NCI-H2081 treated with DMSO at 0.1 percent for 48 hours (cell line): Measurements from ENCODE around the gene MOB1B.
"Not testable (repeated sequence)": the region's sequence is repeated elsewhere in the genome, so short reads cannot be mapped to it uniquely, and the experiment has no call there.

ENCODE experiments used
- DNase-seq: peaks from one replicate; lab custom pipeline; 2025; lab: John Stamatoyannopoulos, UW

MOB1B gene

GRCh38 chr4:70901984-70902576 is at the start of gene MOB1B:
Gene MOB1B, plus strand, starts transcription at chr4:70902369. Its CDS starts 168 bp downstream, at chr4:70902537.
- DNase-seq, result no peak

GRCh38 chr4:70855464-70855863 is 46.7 kb upstream of the MOB1B start:
- no peak for DNase-seq

- DNase-seq, result no peak
Observed at GRCh38 chr4:70858454-70858853, 43.7 kb upstream of the MOB1B start.

GRCh38 chr4:70859066-70859465 is 43.1 kb upstream of the MOB1B start:
- no peak for DNase-seq

GRCh38 chr4:70863099-70863790 is 38.9 kb upstream of the MOB1B start:
- no peak for DNase-seq

- DNase-seq, result no peak
Observed at GRCh38 chr4:70868778-70869177, 33.4 kb upstream of the MOB1B start.

- no peak for DNase-seq
Observed at GRCh38 chr4:70873216-70873615, 29.0 kb upstream of the MOB1B start.

- no peak for DNase-seq
Observed at GRCh38 chr4:70874268-70875156, 27.7 kb upstream of the MOB1B start.

- no peak for DNase-seq
Observed at GRCh38 chr4:70877556-70877955, 24.6 kb upstream of the MOB1B start.

- no peak for DNase-seq
Observed at GRCh38 chr4:70880739-70881138, 21.4 kb upstream of the MOB1B start.

GRCh38 chr4:70885174-70885573 is 17.0 kb upstream of the MOB1B start:
- DNase-seq, result no peak

GRCh38 chr4:70892086-70892769 is 9.9 kb upstream of the MOB1B start:
- no peak for DNase-seq

GRCh38 chr4:70893790-70894189 is 8.4 kb upstream of the MOB1B start:
- DNase-seq, result no peak

GRCh38 chr4:70895405-70895804 is 6.8 kb upstream of the MOB1B start:
- DNase-seq, result no peak

GRCh38 chr4:70895811-70896491 is 6.2 kb upstream of the MOB1B start:
- DNase-seq, result no peak

GRCh38 chr4:70898581-70898980 is 3.6 kb upstream of the MOB1B start:
- not testable (repeated sequence) for DNase-seq

- no peak for DNase-seq
Observed at GRCh38 chr4:70901607-70901983, 574 bp upstream of the MOB1B start.

- DNase-seq, result no peak
Observed at GRCh38 chr4:70902577-70903290, 565 bp downstream of the MOB1B start.

- DNase-seq, result no peak
Observed at GRCh38 chr4:70903291-70903603, 1.1 kb downstream of the MOB1B start.

GRCh38 chr4:70908993-70909556 is 6.9 kb downstream of the MOB1B start:
- no peak for DNase-seq

- DNase-seq, result no peak
Observed at GRCh38 chr4:70914000-70914399, 11.8 kb downstream of the MOB1B start.
